DMS153 treated with DMSO at 0.1 percent for 48 hours (cell line): ENCODE measurements around the gene S100P.
"Not testable (repeated sequence)": the region's sequence is repeated elsewhere in the genome, so short reads cannot be mapped to it uniquely, and the experiment has no call there.

Source experiments
- DNase-seq: peaks from one replicate; lab custom pipeline; 2025; ENCODE audit not compliant: unreplicated experiment; lab: John Stamatoyannopoulos, UW

The S100P gene

DNA sequence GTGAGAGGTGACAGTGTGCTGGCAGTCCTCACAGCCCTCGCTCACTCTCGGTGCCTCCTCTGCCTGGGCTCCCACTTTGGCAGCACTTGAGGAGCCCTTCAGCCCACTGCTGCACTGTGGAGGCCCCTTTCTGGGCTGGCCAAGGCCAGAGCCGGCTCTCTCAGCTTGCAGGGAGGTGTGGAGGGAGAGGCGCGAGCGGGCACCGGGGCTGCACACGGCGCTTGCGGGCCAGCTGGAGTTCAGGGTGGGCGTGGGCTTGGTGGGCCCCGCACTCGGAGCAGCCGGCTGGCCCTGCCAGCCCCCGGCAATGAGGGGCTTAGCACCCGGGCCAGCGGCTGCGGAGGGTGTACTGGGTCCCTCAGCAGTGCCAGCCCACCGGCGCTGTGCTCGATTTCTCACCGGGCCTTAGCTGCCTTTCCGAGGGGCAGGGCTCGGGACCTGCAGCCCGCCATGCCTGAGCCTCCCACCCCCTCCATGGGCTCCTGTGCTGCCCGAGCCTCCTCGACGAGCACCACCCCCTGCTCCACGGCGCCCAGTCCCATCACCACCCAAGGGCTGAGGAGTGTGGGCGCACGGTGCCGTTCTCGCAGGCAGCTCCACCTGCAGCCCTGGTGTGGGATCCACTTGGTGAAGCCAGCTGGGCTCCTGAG is 21.0 kb upstream of the S100P start:
- not testable (repeated sequence) for DNase-seq

- DNase-seq, result not testable (repeated sequence)
These were observed 20.5 kb upstream of the S100P start for GRCh38 chr4:6673191-6673659.

DNA sequence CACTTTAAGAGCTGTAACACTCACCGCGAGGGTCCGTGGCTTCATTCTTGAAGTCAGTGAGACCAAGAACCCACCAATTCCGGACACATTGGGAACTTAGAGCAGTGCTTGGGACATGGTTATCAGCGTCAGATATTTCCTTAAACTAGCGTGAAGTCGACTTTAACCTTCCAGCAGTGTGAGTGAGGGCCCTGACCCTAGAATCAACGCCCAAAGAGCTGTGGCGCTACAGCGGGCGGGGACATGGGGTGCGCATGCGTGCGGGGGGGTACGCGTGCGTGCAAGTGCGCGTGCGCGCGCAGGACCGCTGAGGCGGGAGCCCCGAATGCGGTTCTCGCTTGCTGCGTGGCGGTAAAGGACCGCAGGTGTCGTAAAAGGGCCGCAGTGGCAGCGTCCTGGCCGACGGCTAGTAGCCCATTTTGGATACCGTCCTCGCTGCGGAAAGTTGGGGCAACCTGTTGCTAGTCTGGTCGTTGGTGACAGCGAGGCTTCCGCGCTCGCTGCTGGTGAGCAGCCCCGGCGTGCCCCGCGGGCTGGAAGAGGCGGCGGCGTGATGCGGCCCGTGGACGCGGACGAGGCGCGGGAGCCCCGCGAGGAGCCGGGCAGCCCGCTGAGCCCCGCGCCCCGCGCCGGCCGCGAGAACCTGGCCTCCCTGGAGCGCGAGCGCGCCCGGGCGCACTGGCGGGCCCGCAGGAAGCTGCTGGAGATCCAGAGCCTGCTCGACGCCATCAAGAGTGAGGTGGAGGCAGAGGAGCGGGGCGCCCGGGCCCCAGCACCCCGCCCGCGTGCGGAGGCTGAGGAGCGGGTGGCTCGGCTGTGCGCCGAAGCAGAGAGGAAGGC is 19.8 kb upstream of the S100P start:
- DNase-seq, result peak; percentile 44

GRCh38 chr4:6674500-6675149 is 19.1 kb upstream of the S100P start:
- DNase-seq, result no peak

DNA sequence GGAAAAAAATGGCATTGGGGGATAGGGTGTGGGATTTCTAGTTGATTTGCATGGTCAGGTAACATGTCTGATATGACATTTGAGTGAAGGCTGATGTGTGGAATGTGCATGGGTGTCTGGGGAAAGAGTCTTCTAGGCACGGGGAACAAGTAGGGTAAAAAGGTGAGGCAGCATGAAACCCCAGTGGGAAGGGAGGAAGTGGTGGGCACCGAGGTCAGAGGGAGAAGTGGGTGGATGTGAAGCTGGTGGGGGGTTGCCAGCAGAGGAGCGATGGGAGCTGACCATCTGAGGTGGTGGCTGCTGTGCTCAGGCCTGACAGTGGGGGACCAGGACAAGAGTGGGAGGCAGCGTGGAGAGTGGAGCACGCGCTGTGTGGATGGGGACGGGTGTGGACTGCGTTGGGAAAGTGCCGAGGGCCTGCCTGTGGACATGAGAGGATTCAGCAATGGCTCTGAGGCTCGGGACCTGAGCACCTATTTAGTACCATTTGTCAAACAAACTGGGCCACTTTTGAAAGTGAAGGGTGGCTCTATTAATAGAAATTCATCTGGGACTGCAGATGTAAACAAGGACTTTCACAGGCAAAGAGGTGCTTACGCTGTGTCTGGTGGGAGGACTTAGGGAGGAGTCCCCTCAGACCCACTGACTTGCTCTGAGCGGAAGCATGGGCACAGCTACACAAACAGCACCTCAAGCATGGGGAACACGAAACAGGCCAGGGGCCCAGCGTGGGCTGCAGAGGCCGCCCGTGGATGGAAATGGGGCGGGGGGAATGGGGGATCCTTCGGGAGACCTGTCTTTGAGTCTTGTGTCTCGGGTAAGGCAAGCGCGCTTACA is 16.7 kb upstream of the S100P start:
- DNase-seq, result no peak

DNA sequence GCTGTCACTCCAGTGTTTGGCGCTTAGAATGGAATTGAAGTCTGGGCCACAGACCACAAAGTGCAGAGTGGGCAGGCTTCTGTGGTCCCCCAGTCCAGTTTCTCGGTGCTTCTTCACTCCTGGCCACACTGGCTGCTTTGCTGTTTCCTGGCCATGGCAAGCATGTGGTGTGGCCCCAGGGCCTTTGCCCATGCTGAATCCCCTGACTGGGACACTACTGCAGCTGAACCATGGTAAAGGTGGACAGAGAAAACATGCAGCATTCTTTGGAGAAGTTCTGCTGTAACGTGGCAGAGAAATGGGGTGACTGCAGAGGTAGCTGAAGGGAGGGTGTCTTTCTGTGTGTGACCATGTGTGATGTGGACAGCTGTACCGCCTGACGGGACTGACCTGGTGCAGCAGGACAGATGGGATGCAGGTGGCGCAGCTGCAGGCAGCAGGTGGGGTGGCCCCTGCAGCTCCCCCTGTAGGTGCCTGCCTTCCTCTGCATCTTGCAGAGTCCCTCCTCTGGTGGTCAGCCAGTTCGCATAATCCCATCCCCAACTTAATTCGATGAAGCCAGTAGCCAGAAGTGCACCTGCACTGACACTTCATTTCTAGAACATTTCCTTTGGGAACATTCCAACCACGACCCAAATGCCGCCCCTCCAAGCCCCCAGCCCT is 13.2 kb upstream of the S100P start:
- no peak for DNase-seq

DNA sequence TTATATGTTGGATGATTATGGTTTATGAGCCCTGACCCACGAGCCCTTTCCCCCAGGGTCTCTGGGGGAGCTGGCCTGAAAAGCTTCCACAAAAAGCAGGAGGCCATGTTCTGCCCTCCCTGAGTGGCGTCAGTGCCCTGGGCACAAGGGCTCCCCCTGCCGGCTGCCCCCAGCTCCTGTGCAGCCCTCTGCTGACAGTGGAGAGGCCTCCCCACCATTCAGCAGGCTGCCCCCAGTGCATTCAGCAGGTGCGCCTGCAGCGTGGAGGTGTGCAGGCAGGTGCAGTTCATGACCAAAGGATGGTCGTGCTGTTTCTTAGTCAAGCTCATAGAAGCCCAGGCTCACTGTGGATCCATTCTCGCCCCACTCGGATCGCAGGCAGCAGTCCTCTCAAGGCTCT is 12.5 kb upstream of the S100P start:
- no peak for DNase-seq

GRCh38 chr4:6682862-6683590 is 10.7 kb upstream of the S100P start:
- DNase-seq, result no peak

DNA sequence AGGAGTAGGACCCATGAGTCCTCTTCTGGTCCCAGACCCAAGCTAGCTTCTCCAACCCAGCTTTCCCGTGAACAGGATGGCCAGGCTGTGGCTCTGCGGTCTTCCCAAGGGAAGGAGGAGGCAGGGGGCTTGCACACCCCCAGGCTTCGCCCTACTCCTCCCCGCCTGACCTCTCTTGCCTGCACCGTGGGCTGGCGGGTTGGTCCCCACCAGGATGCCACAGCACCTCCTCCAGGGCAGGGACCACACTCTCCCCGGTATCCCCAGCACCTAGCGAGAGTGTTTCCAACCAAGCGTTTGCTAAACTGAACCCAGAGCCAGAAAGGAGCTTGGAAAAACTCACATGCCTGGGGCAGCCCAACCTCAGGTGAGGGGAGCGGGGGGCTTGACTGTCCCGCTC is 9.0 kb upstream of the S100P start:
- DNase-seq, result no peak

DNA sequence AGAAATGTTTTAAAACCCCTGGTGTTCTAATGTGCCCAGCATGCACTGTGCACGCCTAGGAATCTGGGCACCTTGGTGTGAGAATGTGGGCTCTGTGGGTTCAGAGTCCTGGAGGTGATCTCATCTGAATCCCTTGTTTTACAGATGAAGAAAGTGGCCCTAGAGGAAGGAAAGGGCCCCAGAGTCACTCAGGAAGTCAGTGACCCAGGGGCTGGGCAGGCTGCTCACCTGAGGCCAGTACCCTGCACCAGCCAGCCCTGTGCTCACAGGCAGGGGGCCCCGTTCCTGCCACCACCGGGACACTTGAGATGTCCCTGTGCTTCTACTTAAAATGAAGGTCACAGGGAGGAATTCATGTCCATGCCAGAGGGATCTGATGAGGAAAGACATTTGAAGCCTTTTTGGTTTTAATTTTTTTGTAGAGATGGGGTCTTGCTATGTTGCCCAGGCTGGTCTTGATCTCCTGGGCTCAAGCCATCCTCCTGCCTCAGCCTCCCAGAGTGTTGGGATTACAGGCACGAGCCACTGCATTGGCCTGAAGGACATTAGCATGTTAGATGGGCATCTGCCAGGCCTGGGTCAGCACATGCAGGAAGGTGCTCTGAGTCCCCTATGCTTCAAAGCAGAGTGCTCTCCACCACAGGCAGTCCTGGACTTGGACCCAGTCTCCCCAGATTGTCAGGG is 7.4 kb upstream of the S100P start:
- DNase-seq, result no peak

GRCh38 chr4:6687947-6688878 is 5.5 kb upstream of the S100P start:
- no peak for DNase-seq

DNA sequence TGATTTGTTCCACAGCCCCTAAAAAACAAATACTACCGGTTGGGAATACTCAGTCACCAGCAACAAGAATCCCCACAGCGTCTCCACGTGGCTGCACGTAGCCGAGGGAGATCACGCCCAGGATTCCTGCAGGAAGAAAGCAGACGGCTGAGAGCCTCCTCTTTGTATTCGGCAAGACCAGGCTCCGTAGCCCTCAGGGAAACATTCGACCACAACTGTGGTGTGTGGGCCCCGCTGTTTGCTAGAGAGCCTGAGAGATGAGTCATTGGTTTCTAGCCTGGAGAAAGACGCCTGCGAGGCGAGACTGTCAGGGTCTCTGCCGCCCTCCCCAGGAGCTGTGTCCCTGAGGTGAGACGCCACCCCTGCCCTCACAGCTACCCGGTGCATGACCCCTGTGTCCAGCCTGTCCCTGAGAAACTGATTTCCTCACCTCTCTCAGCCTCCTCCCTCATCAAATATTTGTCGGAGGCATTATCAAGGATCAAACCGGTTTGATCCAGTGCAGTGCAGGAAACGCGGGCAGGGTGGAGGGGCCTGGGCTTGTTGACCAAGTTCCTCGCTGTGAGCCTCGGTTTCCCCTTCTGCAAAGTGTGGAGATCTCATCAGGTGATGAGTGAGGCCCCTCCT is 4.7 kb upstream of the S100P start:
- peak; percentile 11 for DNase-seq

GRCh38 chr4:6689506-6689960 is 4.1 kb upstream of the S100P start:
- DNase-seq, result no peak

GRCh38 chr4:6692379-6692778 is 1.3 kb upstream of the S100P start:
- no peak for DNase-seq

DNA sequence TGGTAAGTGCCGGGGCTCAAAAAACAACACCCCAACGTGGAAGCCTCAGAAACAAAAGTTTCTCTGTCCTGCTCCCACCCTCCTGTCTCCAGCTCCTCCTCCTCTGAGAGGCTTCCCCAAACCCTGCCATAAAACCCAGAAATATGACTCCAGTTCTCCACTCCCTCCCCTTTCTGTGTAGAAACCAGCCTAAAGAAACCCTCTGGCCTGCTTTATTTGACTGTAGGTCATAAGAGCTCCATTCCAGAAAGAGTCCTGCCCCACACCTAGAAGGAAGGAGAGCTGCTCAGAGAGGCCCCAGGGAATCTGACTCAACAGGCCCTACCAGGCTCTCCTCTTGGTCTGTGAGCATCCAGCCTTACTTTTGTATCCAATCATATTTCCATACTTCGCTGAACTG is 872 bp upstream of the S100P start:
- no peak for DNase-seq

GRCh38 chr4:6694177-6694901 is 661 bp downstream of the S100P start:
- DNase-seq, result no peak
